Testis (tissue), 3 donors: ENCODE data around the gene MCF2L. TPM values are rescaled to one million over a fixed set of nuclear protein-coding genes. Genes with fewer than 3 reads are reported as not detected.

Source experiments
- DNase-seq: peaks from one replicate; pipeline ENCODE4 v3.0.0-alpha.2; 2019
- H3K27ac ChIP-seq, 2 donors: fragments of 200-600 bp; sonication (generic); one replicate each; pipeline ENCODE4 v1.5.1; 2019
- H3K27me3 ChIP-seq: fragments of 200-600 bp; sonication (generic); one replicate; pipeline ENCODE4 v1.5.1; 2019
- H3K36me3 ChIP-seq: fragments of 200-600 bp; sonication (generic); one replicate; pipeline ENCODE4 v1.5.1; 2017; ENCODE audit warnings: low read depth; ENCODE audit errors: missing control alignments
- H3K4me1 ChIP-seq: fragments of 200-600 bp; sonication (generic); one replicate; pipeline ENCODE4 v1.5.1; 2019
- H3K4me3 ChIP-seq, 2 donors: fragments of 200-600 bp; sonication (generic); one replicate each; pipeline ENCODE4 v1.5.1; 2017 to 2019
- H3K9me3 ChIP-seq: fragments of 200-600 bp; sonication (generic); one replicate; pipeline ENCODE4 v1.5.1; 2017
- CTCF ChIP-seq, 3 experiments: fragments of 450-650 bp in 2 of 3; fragments of 200-600 bp in 1 of 3; sonication (generic) in 1 of 3; IDR thresholded peaks; one replicate each; pipeline ENCODE4 v1.5.1; 2016 to 2019; ENCODE audit warnings: antibody characterized with exemption in 3 of 3, mild to moderate bottlenecking in 2 of 3, moderate library complexity in 1 of 3
- POLR2A ChIP-seq: fragments of 450-650 bp; IDR thresholded peaks from one replicate; pipeline ENCODE4 v1.6.1; 2017; ENCODE audit warnings: antibody characterized with exemption, mild to moderate bottlenecking, moderate library complexity
- WGBS, 2 donors: methylation state at CpG; one replicate each; pipeline ENCODE4 v1.1.5; 2018; 5-methylcytosine and 5-hydroxymethylcytosine counted together
- intact Hi-C: fragments of 100-400 bp; cut with DNase I; formaldehyde crosslinking; loops from one replicate; pipeline ENCODE4 v1.15.1; 2023; ENCODE audit warnings: low total_unique reads
- polyA plus RNA-seq: library from polyadenylated mRNA; stranded (reverse); fragments of 350-450 nt; fragmentation: Illumina TruSeq; extraction: RNeasy Lipid Tissue Mini Kit (QIAGEN cat#74804); gene quantifications from one replicate; pipeline ENCODE4 v1.2.3, GENCODE V29; 2014; ENCODE audit warnings: low read depth, low replicate concordance; ENCODE audit not compliant: insufficient read depth
- total RNA-seq, 2 donors: library from RNA; depleted of rRNA; stranded (reverse); fragments of >200 nt; gene quantifications; one replicate each; pipeline ENCODE4 v1.2.3, GENCODE V29; 2016

Gene MCF2L
- total and polyA plus RNA-seq, 3 donors from 2014 or later, result 5.0 to 17.6 (median 14.6) TPM

GRCh38 chr13:113041293-113041690 lies 72.3 kb downstream of the MCF2L start:
- Histone ChIP-seq H3K4me3 (no peak overlapping the region), H3K36me3 (no peaks in the 10 kb centered on the region), H3K9me3 (no peaks in the 10 kb centered on the region), H3K27ac (no peak overlapping the region), H3K27me3 (no peaks in the 10 kb centered on the region), H3K4me1 (peaks cover 6% of the 10 kb centered on the region)
- intact Hi-C loops, result no loop called here
- WGBS, 2 donors, result 82 to 100% methylated on average over 1 to 11 of the region's 11 CpGs
- DNase-seq, result no peak
- TF ChIP-seq CTCF (IDR thresholded peaks at IDR 0.05) (no peak), POLR2A (no peak)

- TF ChIP-seq POLR2A (no peak), CTCF (IDR thresholded peaks at IDR 0.05) (no peak)
- intact Hi-C loops, result no loop called here
- WGBS, 2 donors, result 91 to 95% methylated on average over 12 to 15 of the region's 15 CpGs
Measured at GRCh38 chr13:113041896-113042295, 72.9 kb downstream of the MCF2L start.

GRCh38 chr13:113042456-113042855 lies 73.4 kb downstream of the MCF2L start:
- Histone ChIP-seq H3K9me3 (no peaks in the 10 kb centered on the region), H3K4me1 (peaks cover 6% of the 10 kb centered on the region), H3K4me3 (no peak overlapping the region), H3K36me3 (no peaks in the 10 kb centered on the region), H3K27ac (no peak overlapping the region), H3K27me3 (no peaks in the 10 kb centered on the region)
- no peak for TF ChIP-seq CTCF (IDR thresholded peaks at IDR 0.05)
- TF ChIP-seq POLR2A, result no peak
- intact Hi-C loops, result no loop called here
- DNase-seq, result no peak
- WGBS, 2 donors, result 91 to 92% methylated on average over 16 to 20 of the region's 20 CpGs

More at GRCh38 chr13:113041896-113042295, 72.9 kb downstream of the MCF2L start:
- H3K27ac ChIP-seq, result no peak overlapping the region
- no peaks in the 10 kb centered on the region for H3K27me3 ChIP-seq
- H3K36me3 ChIP-seq, result no peaks in the 10 kb centered on the region
- no peak overlapping the region for H3K4me3 ChIP-seq
- no peak for DNase-seq
- H3K9me3 ChIP-seq, result no peaks in the 10 kb centered on the region
- H3K4me1 ChIP-seq, result peaks cover 6% of the 10 kb centered on the region

GRCh38 chr13:113043001-113043630 lies 74.1 kb downstream of the MCF2L start:
- 86 to 90% methylated on average over 20 of the region's 20 CpGs for WGBS, 2 donors
- no peaks in the 10 kb centered on the region for H3K27me3 ChIP-seq
- H3K4me1 ChIP-seq, result peaks cover 6% of the 10 kb centered on the region
- no peak for DNase-seq
- no peaks in the 10 kb centered on the region for H3K36me3 ChIP-seq
- no peak for TF ChIP-seq POLR2A
- no peak for TF ChIP-seq CTCF (IDR thresholded peaks at IDR 0.05)
- no peaks in the 10 kb centered on the region for H3K9me3 ChIP-seq
- no peak overlapping the region for H3K27ac ChIP-seq
- H3K4me3 ChIP-seq, result no peak overlapping the region
- intact Hi-C loops, result no loop called here

GRCh38 chr13:113043931-113044330 lies 74.9 kb downstream of the MCF2L start:
- Histone ChIP-seq H3K9me3 (no peaks in the 10 kb centered on the region), H3K4me3 (no peak overlapping the region), H3K27me3 (no peaks in the 10 kb centered on the region), H3K4me1 (peaks cover 6% of the 10 kb centered on the region), H3K27ac (no peak overlapping the region), H3K36me3 (no peaks in the 10 kb centered on the region)
- no peak for TF ChIP-seq POLR2A
- no peak for TF ChIP-seq CTCF (IDR thresholded peaks at IDR 0.05)
- intact Hi-C loops, result no loop called here
- no peak for DNase-seq
- WGBS, 2 donors, result 91 to 93% methylated on average over 14 of the region's 14 CpGs
